HepG2 (cell line): ENCODE results near the gene B3GAT3. TPM values are rescaled to one million over a fixed set of nuclear protein-coding genes. Genes with fewer than 3 reads are reported as not detected.

Experiments used
- E2F5 ChIP-seq: sonication (generic); formaldehyde crosslinking; conservative IDR thresholded peaks from 2 replicates; pipeline ENCODE4 v1.4.0; 2020; ENCODE audit warnings: missing genetic modification reagents
- JUND ChIP-seq: sonication (generic); formaldehyde crosslinking; IDR thresholded peaks from 2 replicates; pipeline ENCODE4 v1.8.0; 2022; ENCODE audit warnings: mild to moderate bottlenecking, missing genetic modification reagents
- KDM6A ChIP-seq: IDR thresholded peaks from 2 replicates; pipeline ENCODE4 v1.6.1; 2016; ENCODE audit warnings: low read depth
- KIAA2018 ChIP-seq: sonication (generic); formaldehyde crosslinking; IDR thresholded peaks from 2 replicates; pipeline ENCODE4 v1.5.0; 2020; ENCODE audit warnings: mild to moderate bottlenecking, missing genetic modification reagents, borderline replicate concordance
- KLF16 ChIP-seq, 2 experiments: sonication (generic) in 1 of 2; formaldehyde crosslinking in 1 of 2; IDR thresholded peaks; 2 replicates each; pipeline versions ENCODE4 v1.6.1 to v1.8.0; 2016 to 2023; ENCODE audit warnings: missing genetic modification reagents in 2 of 2, missing compliant biosample characterization in 1 of 2
- MAFK ChIP-seq, 2 experiments: IDR thresholded peaks in 1 of 2; conservative IDR thresholded peaks in 1 of 2; 2 replicates each; pipeline ENCODE4 v1.6.1; 2011; ENCODE audit warnings: improper control_type of control experiment in 2 of 2, low read length in 2 of 2
- MZF1 ChIP-seq: sonication (generic); formaldehyde crosslinking; IDR thresholded peaks from 2 replicates; pipeline ENCODE4 v1.8.1; 2023; ENCODE audit warnings: mild to moderate bottlenecking, missing genetic modification reagents, borderline replicate concordance
- RFX5 ChIP-seq: IDR thresholded peaks from 2 replicates; pipeline ENCODE4 v1.6.1; 2011; ENCODE audit warnings: low read depth, low read length, improper control_type of control experiment
- TRIM22 ChIP-seq: fragments of 450-650 bp; IDR thresholded peaks from 2 replicates; pipeline ENCODE4 v1.6.1; 2017
- ZBTB1 ChIP-seq: sonication (generic); formaldehyde crosslinking; IDR thresholded peaks from 2 replicates; pipeline ENCODE4 v1.4.0; 2020; ENCODE audit warnings: missing genetic modification reagents, borderline replicate concordance
- ZNF101 ChIP-seq: sonication (generic); formaldehyde crosslinking; IDR thresholded peaks from 2 replicates; pipeline ENCODE4 v1.4.0; 2020; ENCODE audit warnings: mild to moderate bottlenecking, low read depth, missing genetic modification reagents, borderline replicate concordance
- ZNF225 ChIP-seq: sonication (generic); formaldehyde crosslinking; IDR thresholded peaks from 2 replicates; pipeline ENCODE4 v1.4.0; 2020; ENCODE audit warnings: mild to moderate bottlenecking, missing genetic modification reagents
- ZNF232 ChIP-seq: sonication (generic); formaldehyde crosslinking; IDR thresholded peaks from 2 replicates; pipeline ENCODE4 v1.4.0; 2020; ENCODE audit warnings: missing genetic modification reagents, borderline replicate concordance
- ZNF75D ChIP-seq: sonication (generic); formaldehyde crosslinking; IDR thresholded peaks from 2 replicates; pipeline ENCODE4 v1.8.1; 2023; ENCODE audit warnings: missing genetic modification reagents, mild to moderate bottlenecking, borderline replicate concordance
- ZNF777 ChIP-seq: sonication (generic); formaldehyde crosslinking; IDR thresholded peaks from 2 replicates; pipeline ENCODE4 v1.4.0; 2020; ENCODE audit warnings: missing genetic modification reagents
- polyA plus RNA-seq, 8 experiments: library from polyadenylated mRNA; depleted of rRNA in 3 of 8; stranded (reverse) in 7 of 8; unstranded in 1 of 8; fragments of >200 nt; fragmentation: Illumina TruSeq in 4 of 8; extraction: Trizol in 4 of 8; gene quantifications; 2 replicates each; pipeline versions ENCODE4 v1.2.1 to v1.2.3, GENCODE V29; 2011 to 2016; ENCODE audit warnings: low read depth in 4 of 8, missing spikeins in 1 of 8, mixed read lengths in 1 of 8; ENCODE audit not compliant: insufficient read depth in 1 of 8
- total RNA-seq, 5 experiments: library from RNA; depleted of rRNA; stranded (reverse); fragments of >200 nt; fragmentation: Illumina TruSeq; extraction: Trizol; gene quantifications; 2 replicates each; pipeline ENCODE4 v1.2.3, GENCODE V29; 2016; ENCODE audit warnings: low read depth in 1 of 5
- TF ChIP-seq, protein P1 (sequence below): sonication (generic); formaldehyde crosslinking; IDR thresholded peaks from 2 replicates; pipeline ENCODE4 v1.4.0; 2020; ENCODE audit warnings: mild to moderate bottlenecking, missing genetic modification reagents

Gene B3GAT3
- total and polyA plus RNA-seq, 2 of the 13 experiments (the other 11 are each of a cell fraction or from before 2014, with no cell fraction given): 21.3 to 26.1 TPM

GRCh38 chr11:62665075-62665598 lies 43.4 kb upstream of the B3GAT3 start, which contains the start of the genes C11orf98 and CSKMT (continued):
- TF ChIP-seq KIAA2018 (0 out of 2 replicates have a peak, but pooled peaks have one; percentile 57), JUND (CRISPR knock-in tag) (no peak), ZNF232 (CRISPR knock-in tag) (no peak), KDM6A (CRISPR knock-in tag) (no peak), TRIM22 (no peak), E2F5 (no peak), ZNF777 (no peak), MAFK (conservative IDR thresholded peaks at IDR 0.05 in 1 of 2, IDR thresholded peaks at IDR 0.05 in 1 of 2; ENCODE audit: low read length in 2 of 2) (no peak), MZF1 (no peak), ZBTB1 (CRISPR knock-in tag) (0 out of 2 replicates have a peak, but pooled peaks have one; percentile 6), KLF16 (CRISPR knock-in tag; IDR thresholded peaks at IDR 0.05) (peak; percentile 41 to 94; a peak in 2 of 4 replicates), RFX5 (no peak), ZNF75D (peak; percentile 85; the same call in 1 of the 2 replicates), ZNF225 (peak; percentile 33; the same call in 1 of the 2 replicates), ZNF101 (CRISPR knock-in tag) (no peak)
- TF ChIP-seq, protein P1, sequence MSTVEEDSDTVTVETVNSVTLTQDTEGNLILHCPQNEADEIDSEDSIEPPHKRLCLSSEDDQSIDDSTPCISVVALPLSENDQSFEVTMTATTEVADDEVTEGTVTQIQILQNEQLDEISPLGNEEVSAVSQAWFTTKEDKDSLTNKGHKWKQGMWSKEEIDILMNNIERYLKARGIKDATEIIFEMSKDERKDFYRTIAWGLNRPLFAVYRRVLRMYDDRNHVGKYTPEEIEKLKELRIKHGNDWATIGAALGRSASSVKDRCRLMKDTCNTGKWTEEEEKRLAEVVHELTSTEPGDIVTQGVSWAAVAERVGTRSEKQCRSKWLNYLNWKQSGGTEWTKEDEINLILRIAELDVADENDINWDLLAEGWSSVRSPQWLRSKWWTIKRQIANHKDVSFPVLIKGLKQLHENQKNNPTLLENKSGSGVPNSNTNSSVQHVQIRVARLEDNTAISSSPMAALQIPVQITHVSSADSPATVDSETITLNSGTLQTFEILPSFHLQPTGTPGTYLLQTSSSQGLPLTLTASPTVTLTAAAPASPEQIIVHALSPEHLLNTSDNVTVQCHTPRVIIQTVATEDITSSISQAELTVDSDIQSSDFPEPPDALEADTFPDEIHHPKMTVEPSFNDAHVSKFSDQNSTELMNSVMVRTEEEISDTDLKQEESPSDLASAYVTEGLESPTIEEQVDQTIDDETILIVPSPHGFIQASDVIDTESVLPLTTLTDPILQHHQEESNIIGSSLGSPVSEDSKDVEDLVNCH (CRISPR knock-in tag): no peak
